ENCODE results near the gene LPP. TPM values are rescaled to one million over a fixed set of nuclear protein-coding genes. Genes with fewer than 3 reads are reported as not detected.

LPP gene
- total RNA-seq, 3 donors from 2014 or later, result 262 to 816 (median 325) TPM

GRCh38 chr3:188397766-188398705 lies 244.1 kb downstream of the LPP start:
- intact Hi-C loops (cut with DNase I, micrococcal nuclease), result no loop called here
- no peaks in the 10 kb centered on the region for H3K36me3 ChIP-seq (ENCODE audit: low read depth)
- H3K4me1 ChIP-seq (ENCODE audit: low read depth), result peaks cover 3% of the 10 kb centered on the region
- DNase-seq, result no peak
- no peak overlapping the region for H3K4me3 ChIP-seq
- TF ChIP-seq, protein P1, sequence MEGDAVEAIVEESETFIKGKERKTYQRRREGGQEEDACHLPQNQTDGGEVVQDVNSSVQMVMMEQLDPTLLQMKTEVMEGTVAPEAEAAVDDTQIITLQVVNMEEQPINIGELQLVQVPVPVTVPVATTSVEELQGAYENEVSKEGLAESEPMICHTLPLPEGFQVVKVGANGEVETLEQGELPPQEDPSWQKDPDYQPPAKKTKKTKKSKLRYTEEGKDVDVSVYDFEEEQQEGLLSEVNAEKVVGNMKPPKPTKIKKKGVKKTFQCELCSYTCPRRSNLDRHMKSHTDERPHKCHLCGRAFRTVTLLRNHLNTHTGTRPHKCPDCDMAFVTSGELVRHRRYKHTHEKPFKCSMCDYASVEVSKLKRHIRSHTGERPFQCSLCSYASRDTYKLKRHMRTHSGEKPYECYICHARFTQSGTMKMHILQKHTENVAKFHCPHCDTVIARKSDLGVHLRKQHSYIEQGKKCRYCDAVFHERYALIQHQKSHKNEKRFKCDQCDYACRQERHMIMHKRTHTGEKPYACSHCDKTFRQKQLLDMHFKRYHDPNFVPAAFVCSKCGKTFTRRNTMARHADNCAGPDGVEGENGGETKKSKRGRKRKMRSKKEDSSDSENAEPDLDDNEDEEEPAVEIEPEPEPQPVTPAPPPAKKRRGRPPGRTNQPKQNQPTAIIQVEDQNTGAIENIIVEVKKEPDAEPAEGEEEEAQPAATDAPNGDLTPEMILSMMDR (IDR thresholded peaks at IDR 0.05), result no peak
- no peak for ATAC-seq
- H3K9me3 ChIP-seq, result no peaks in the 10 kb centered on the region

GRCh38 chr3:188400494-188401243 lies 246.7 kb downstream of the LPP start:
- peak; percentile 69 for ATAC-seq
- no peaks in the 10 kb centered on the region for H3K36me3 ChIP-seq (ENCODE audit: low read depth)

GRCh38 chr3:188401244-188401993 lies 247.5 kb downstream of the LPP start:
- intact Hi-C loops (cut with DNase I, micrococcal nuclease), result no loop called here
- no peak for DNase-seq
- TF ChIP-seq, protein P1 (IDR thresholded peaks at IDR 0.05), result no peak
- no peak overlapping the region for H3K4me3 ChIP-seq
- ATAC-seq, result no peak
- H3K4me1 ChIP-seq (ENCODE audit: low read depth), result peaks cover 3% of the 10 kb centered on the region
- no peaks in the 10 kb centered on the region for H3K36me3 ChIP-seq (ENCODE audit: low read depth)
- H3K9me3 ChIP-seq, result no peaks in the 10 kb centered on the region

More at GRCh38 chr3:188400494-188401243, 246.7 kb downstream of the LPP start:
- intact Hi-C loops (cut with DNase I, micrococcal nuclease), result no loop called here
- Histone ChIP-seq H3K4me1 (ENCODE audit: low read depth) (peaks cover 3% of the 10 kb centered on the region), H3K9me3 (no peaks in the 10 kb centered on the region), H3K4me3 (no peak overlapping the region)
- DNase-seq, result no peak
- TF ChIP-seq, protein P1 (IDR thresholded peaks at IDR 0.05), result no peak

GRCh38 chr3:188402229-188402628 lies 248.3 kb downstream of the LPP start:
- TF ChIP-seq, protein P1 (IDR thresholded peaks at IDR 0.05), result no peak
- H3K4me3 ChIP-seq, result no peak overlapping the region
- H3K36me3 ChIP-seq (ENCODE audit: low read depth), result no peaks in the 10 kb centered on the region
- H3K4me1 ChIP-seq (ENCODE audit: low read depth), result no peaks in the 10 kb centered on the region
- ATAC-seq (no peak), DNase-seq (no peak)
- intact Hi-C loops (cut with DNase I, micrococcal nuclease), result no loop called here
- no peaks in the 10 kb centered on the region for H3K9me3 ChIP-seq

GRCh38 chr3:188403404-188403803 lies 249.4 kb downstream of the LPP start:
- H3K4me3 ChIP-seq, result no peak overlapping the region
- no peak for ATAC-seq
- intact Hi-C loops (cut with DNase I, micrococcal nuclease), result no loop called here
- TF ChIP-seq, protein P1 (IDR thresholded peaks at IDR 0.05), result no peak
- no peaks in the 10 kb centered on the region for H3K9me3 ChIP-seq
- H3K36me3 ChIP-seq (ENCODE audit: low read depth), result no peaks in the 10 kb centered on the region
- DNase-seq, result no peak
- H3K4me1 ChIP-seq (ENCODE audit: low read depth), result no peaks in the 10 kb centered on the region
